GM10266 (cell line): ENCODE measurements around the gene NKAIN1.

Experiments
- DNase-seq: peaks from one replicate; pipeline ENCODE4 v3.0.0; 2012; ENCODE audit errors: extremely low spot score
- TF ChIP-seq, protein P1 (sequence below): IDR thresholded peaks from 2 replicates; pipeline ENCODE4 v1.5.1; 2012; ENCODE audit warnings: mild to moderate bottlenecking, low read depth; ENCODE audit not compliant: control insufficient read depth, insufficient read depth; ENCODE audit errors: missing control alignments

NKAIN1 gene

DNA sequence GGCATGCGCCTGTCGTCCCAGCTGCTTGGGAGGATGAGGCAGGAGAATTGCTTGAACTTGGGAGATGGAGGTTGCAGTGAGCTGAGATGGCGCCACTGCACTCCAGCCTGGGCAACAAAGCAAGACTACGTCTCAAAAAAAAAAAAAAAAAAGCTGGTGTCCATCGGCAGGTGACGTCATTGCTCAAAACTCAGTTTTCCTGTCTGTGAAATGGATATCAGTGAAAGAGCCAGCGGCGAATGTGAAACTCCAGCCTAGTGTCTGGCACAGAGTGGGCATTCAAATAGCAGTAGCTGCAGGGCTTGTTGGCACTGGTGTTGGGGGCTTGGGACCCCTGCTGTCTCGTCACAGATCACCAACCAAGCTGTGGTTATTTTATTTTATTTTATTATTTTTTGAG, 75.8 kb downstream of the NKAIN1 start:
- DNase-seq = no peak
- TF ChIP-seq, protein P1, sequence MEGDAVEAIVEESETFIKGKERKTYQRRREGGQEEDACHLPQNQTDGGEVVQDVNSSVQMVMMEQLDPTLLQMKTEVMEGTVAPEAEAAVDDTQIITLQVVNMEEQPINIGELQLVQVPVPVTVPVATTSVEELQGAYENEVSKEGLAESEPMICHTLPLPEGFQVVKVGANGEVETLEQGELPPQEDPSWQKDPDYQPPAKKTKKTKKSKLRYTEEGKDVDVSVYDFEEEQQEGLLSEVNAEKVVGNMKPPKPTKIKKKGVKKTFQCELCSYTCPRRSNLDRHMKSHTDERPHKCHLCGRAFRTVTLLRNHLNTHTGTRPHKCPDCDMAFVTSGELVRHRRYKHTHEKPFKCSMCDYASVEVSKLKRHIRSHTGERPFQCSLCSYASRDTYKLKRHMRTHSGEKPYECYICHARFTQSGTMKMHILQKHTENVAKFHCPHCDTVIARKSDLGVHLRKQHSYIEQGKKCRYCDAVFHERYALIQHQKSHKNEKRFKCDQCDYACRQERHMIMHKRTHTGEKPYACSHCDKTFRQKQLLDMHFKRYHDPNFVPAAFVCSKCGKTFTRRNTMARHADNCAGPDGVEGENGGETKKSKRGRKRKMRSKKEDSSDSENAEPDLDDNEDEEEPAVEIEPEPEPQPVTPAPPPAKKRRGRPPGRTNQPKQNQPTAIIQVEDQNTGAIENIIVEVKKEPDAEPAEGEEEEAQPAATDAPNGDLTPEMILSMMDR = no peak

DNA sequence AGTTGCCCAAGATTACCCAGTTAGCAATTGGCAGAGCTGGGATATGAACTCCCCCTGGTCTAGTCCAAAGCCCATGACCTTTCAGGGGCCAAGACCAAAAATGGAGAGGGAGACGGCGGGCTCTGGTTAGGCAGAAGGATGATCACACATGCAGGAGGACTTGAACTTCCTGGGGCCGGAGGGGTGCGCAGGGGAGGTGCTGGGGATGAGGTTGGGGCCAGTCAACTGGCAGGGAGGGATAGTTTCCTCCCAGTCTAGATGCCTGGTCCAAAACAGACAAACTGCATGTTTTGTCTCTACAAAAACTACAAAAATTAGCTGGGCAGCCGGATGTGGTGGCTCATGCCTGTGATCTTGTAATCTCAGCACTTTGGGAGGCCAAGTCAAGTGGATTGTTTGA, 78.1 kb downstream of the NKAIN1 start:
- TF ChIP-seq, protein P1 = no peak
- no peak for DNase-seq

DNA sequence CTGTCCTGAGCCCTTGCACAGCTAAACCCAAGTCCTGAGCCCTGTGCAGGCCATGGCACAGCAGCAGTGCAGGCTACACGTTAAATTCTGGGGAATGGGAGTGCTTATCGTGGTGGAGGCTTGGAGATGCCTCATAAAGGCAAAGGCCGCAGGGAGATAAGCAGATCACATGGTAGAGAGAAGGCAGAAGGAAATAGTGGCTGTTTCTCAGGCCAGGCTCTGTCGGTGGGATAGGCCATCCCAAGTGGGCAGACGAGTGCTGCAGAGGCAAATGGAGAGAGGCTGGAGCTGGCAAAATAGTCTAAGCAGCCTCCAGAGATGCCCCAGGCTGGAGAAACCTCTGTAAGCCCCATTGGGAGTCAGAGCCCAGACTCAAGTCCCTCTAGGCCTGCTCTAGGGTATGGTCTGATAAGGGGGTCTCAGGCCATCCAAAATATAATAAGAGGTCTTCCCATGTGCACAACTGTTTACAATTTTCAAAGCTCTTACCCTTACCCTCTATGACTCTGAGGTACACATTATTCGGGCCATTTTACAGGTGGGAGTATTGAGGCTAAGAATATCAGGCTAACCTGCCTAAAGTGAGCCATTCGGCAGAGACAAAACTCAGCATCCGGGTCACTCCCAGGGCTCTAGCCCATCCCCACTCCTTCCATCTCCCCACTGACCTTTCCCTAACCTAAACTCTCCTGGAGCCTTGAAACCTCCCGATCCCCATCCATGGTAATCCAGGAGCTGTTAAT, 79.6 kb downstream of the NKAIN1 start:
- no peak for DNase-seq
- TF ChIP-seq, protein P1 = no peak

DNA sequence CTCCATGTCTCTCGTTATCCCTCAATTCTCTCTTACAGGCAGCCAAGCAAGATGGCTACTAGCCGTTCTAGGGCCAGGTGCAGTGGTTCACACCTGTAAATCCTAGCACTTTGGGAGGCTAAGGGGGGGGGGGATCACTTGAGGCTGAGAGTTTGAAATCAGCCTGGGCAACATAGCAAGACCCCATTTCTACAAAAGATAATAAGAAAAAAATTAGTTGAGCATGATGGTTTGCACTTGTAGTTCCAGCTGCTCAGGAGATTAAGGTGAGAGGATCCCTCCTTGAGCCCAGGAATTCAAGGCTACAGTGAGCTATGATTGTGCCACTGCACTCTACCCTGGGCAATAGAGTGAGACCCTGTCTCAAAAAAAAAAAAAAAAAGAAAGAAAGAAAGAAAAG, 80.4 kb downstream of the NKAIN1 start:
- TF ChIP-seq, protein P1 = no peak
- DNase-seq = no peak

DNA sequence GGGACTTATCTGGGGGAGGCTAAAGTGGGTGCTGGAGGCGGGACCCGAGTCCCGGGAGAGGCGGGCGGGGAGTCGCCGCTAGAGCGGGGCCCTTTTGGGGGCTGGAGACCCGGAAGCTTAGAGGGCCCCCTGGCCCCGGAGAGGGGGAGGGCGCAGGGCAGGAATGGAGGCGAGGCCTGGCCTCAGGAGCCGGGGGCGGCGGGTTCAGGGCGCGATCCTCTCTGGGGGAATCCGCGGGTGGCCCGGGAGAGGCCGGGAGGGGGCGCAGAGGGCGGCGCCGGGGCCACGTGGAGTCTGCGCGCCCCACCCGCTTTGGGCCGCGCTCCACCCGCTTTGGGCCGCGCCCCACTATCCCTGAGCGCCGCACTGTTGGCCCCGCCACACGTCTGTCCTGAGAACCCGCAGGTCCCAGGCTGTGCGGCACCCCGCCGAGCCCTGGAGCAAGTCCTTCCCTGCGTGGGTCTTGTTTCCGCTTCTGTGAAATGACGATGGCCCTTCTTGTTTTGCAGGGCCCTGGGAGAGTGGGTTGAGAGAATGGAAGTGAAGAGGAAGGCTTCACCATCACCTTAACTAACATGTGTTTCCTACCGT, 84.4 kb downstream of the NKAIN1 start:
- DNase-seq = peak; percentile 87
- TF ChIP-seq, protein P1 = peak; percentile 41

DNA sequence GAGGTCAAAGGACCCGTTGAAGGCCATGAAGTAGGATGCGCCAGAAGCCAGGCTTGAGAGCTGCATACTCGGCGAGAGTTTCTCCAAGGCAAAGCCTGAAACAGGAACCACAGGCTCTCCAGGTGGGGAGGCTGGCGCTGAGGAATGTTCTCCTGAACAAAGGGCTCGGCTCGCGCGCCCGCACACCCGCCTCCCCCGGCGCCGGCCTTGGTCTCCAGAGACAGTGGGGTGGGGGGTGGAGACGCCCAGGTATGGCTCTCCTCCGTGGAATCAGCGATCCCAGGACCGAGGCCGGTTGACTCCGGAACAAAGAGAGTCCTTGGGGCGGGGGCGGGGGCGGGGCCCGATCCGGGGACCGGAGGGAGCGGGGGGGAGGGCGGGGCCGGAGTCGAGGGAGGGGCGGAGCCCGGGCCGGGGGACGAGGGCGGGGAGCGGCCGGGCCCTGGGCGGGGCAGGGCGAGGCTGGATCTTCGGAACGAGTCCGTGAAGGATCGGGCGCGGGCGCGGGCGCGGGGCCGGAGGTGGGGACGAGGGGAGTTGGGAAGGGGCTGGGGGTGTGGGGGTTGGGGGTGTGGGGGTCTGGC, 85.0 kb downstream of the NKAIN1 start:
- peak; percentile 95 for DNase-seq
- TF ChIP-seq, protein P1 = no peak

DNA sequence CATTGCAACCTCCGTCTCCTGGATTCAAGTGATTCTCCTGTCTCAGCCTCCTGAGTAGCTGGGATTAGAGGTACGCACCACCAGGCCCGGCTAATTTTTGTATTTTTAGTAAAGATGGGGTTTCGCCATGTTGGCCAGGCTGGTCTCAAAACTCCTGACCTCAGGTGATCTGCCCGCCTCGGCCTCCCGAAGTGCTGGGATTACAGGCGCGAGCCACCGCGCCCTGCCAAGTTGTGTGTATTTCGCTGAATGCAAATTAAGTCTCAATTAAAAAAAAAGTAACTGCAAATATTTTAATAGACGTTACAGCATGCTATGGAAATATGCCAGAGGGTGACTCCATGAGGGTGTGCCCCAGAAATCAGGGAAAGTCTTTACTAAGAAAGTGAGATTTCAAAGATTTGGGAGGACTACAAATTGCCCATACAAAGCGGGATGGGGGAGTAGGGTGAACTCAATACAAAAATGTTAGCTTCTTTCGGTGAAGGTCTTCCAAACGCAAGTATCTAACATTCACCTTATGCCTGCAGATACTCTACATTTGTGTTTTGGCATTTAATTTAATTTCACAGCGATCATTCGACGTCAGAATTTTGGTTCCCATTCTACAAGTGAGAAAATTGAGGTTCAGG, 85.6 kb downstream of the NKAIN1 start:
- TF ChIP-seq, protein P1 = no peak
- DNase-seq = no peak
